GM21723 (cell line): ENCODE data around the gene LRMDA.
"Not testable (repeated sequence)": the region's sequence is repeated elsewhere in the genome, so short reads cannot be mapped to it uniquely, and the experiment has no call there.

Experiments
- ATAC-seq: cut with Tn5 transposase; IDR thresholded peaks from one replicate; pipeline ENCODE4 v1.9.1; 2021; ENCODE audit warnings: mild to moderate bottlenecking, moderate library complexity; ENCODE audit not compliant: unreplicated experiment

Gene LRMDA

GRCh38 chr10:75502389-75502788, 71.0 kb downstream of the LRMDA start:
- no peak for ATAC-seq

GRCh38 chr10:75502838-75503237, 71.4 kb downstream of the LRMDA start:
- no peak for ATAC-seq

GRCh38 chr10:75505293-75505692, 73.9 kb downstream of the LRMDA start:
- ATAC-seq, result no peak

DNA sequence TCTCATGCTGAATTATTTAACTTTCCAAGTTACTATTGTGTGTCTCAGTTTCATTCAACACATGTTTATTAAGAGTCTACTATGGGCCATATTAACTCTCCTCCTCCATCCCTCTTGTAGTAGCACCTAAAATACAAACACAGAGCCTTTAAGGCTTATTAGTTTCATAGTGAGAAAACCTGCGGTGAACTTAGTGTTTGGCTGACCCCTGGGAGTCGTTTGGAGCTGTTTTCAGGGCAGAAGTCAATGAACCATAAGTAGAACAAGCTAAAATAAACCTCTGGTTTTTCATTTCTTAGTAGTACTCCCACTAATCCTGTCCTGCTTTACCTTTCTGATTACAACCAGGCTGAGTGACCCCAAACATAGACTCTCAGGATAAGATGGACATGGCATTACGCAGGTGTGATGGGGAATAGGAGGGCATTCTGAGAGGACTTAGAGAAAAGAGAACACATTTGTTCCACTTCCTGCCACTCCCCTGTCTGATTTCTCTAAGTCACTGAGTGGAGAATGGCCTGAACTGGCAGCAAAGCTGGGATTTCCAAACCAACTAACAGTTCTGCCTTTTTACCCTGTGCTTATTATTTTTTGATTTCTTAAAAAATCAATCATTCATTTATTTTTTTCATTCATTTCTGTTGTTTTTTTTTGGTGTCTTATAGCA, 74.5 kb downstream of the LRMDA start:
- ATAC-seq, result peak; percentile 67

GRCh38 chr10:75506930-75507329, 75.5 kb downstream of the LRMDA start:
- no peak for ATAC-seq

GRCh38 chr10:75507469-75507868, 76.0 kb downstream of the LRMDA start:
- no peak for ATAC-seq

- ATAC-seq, result no peak
These were observed 76.9 kb downstream of the LRMDA start for GRCh38 chr10:75508239-75508813.

DNA sequence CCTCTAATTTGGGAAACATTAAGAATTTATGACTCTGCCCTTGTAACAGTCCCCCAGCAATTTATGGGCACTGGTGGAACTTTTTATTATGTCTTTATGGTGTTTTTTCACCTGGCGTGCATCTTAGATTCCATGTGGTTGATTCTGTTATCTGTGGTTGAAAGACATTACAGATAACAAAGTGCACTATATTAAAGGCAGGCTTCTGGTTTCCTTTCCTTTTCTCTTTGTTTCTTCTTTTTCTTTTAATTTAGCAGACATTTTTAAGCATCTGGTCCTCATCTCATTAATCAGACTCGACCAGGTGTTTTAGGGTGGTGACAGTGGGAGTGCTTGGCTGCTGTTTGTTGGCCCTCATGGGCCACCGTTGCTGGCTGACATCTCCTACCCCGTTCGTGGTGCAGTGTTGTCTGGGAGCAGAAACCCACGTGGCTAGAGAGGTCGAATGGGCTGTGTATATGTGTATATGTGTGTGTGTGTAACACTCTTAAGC, 77.4 kb downstream of the LRMDA start:
- ATAC-seq, result no peak

- ATAC-seq, result no peak
These were observed 78.3 kb downstream of the LRMDA start for GRCh38 chr10:75509706-75510105.

GRCh38 chr10:75511011-75511410, 79.6 kb downstream of the LRMDA start:
- no peak for ATAC-seq

DNA sequence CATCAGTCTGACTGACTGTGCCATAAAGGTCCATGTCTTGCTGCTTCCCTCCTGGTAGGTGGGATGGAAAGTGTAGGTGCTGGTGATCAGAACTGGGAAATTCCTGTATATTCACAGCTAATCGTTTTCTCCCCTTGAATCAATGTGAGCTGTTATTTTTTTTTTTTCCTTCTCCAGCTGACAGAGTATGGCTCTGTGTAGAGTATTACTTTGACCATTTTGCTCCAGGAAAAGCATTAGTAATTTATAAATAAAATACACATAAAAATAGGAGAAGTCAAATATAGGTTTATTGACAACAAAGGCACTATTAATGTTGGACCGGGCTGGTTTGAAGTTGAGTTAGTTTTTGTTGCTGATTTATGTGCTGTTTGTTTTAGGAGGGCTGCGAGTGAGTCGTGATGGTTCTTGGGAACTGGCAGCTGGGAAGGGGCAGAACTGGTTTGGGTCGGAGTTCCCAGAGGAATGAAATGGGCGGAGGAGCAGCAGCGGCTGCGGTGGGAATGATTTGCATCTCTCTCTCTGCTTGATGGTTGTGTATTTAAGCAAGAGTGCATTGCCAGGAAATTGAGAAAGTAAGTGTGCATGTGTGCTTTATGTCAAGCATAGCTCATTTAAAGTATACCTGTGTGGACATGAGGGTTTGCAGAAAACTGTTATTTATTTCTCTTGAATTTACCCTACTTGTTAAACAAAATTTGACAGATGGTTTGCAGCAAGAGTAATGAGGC, 80.9 kb downstream of the LRMDA start:
- no peak for ATAC-seq

DNA sequence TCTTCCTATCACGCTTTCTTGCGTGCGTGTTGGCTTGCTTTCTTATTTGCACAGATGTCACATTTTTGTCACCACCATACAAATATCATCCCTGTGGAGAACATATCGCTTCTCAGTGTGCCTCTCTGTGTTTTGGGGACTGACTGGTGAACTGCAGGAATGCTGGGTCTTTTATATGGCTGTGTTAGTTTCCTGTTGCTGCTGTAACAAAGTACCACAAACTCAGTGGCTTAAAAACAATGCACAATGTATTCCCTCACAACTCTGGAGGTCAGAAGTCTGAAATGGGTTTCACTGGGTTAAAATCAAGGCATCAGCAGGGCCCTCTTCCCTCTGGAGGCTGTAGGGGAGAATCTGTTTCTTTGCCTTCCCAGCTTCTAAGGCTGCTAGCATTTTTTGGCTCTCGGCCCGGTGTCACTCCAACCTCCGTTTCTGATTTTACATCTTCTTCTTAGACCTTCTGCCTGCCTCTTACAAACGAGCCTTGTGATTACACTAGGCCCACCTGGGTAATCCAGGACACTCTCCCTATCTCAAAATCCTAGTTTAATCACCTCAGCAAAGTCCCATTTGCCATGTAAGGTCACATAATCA, 82.0 kb downstream of the LRMDA start:
- no peak for ATAC-seq

- no peak for ATAC-seq
These were observed 83.4 kb downstream of the LRMDA start for GRCh38 chr10:75514830-75515229.

GRCh38 chr10:75516154-75516553, 84.7 kb downstream of the LRMDA start:
- ATAC-seq, result not testable (repeated sequence)

DNA sequence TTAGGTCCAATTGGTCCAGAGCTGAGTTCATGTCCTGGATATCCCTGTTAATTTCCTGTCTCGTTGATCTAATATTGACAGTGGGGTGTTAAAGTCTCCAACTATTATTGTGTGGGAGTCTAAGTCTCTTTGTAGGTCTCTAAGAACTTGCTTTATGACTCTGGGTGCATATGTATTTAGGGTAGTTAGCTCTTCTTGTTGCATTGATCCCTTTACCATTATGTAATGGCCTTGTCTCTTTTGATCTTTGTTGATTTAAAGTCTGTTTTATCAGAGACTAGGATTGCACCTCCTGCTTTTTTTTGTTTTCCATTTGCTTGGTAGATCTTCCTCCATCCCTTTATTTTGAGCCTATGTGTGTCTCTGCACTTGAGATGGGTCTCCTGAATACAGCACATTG, 87.8 kb downstream of the LRMDA start:
- not testable (repeated sequence) for ATAC-seq

- not testable (repeated sequence) for ATAC-seq
These were observed 89.9 kb downstream of the LRMDA start for GRCh38 chr10:75521194-75521829.

GRCh38 chr10:75525067-75525466, 93.6 kb downstream of the LRMDA start:
- no peak for ATAC-seq

DNA sequence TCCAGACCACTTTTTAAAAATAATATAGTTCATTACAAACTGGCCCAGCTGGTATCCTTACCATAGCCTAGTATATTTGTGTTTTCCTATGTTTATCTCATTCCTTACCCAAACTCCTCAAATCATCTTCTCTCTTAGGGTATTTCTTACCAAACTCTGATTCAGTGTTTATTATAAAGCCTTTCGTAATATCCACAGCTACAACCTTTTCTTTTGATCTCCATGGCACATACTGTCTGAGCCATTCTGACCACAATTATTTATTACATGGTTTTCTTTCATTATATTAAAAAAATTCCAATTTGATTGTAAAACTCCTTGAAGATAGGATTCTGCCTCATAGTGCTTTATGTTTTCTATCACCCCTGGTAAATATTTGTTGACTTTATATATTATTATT, 94.2 kb downstream of the LRMDA start:
- ATAC-seq, result no peak

- no peak for ATAC-seq
These were observed 96.1 kb downstream of the LRMDA start for GRCh38 chr10:75527542-75527941.

GRCh38 chr10:75528392-75528791, 97.0 kb downstream of the LRMDA start:
- ATAC-seq, result no peak

- no peak for ATAC-seq
These were observed 98.9 kb downstream of the LRMDA start for GRCh38 chr10:75530299-75530698.
